HG03159 (cell line): ENCODE data around the gene WDR4.
"Not testable (repeated sequence)": the region's sequence is repeated elsewhere in the genome, so short reads cannot be mapped to it uniquely, and the experiment has no call there.

Experiments used
- ATAC-seq: cut with Tn5 transposase; IDR thresholded peaks from one replicate; pipeline ENCODE4 v1.9.1; 2021; ENCODE audit warnings: mild to moderate bottlenecking, moderate library complexity; ENCODE audit not compliant: unreplicated experiment

WDR4 gene

DNA sequence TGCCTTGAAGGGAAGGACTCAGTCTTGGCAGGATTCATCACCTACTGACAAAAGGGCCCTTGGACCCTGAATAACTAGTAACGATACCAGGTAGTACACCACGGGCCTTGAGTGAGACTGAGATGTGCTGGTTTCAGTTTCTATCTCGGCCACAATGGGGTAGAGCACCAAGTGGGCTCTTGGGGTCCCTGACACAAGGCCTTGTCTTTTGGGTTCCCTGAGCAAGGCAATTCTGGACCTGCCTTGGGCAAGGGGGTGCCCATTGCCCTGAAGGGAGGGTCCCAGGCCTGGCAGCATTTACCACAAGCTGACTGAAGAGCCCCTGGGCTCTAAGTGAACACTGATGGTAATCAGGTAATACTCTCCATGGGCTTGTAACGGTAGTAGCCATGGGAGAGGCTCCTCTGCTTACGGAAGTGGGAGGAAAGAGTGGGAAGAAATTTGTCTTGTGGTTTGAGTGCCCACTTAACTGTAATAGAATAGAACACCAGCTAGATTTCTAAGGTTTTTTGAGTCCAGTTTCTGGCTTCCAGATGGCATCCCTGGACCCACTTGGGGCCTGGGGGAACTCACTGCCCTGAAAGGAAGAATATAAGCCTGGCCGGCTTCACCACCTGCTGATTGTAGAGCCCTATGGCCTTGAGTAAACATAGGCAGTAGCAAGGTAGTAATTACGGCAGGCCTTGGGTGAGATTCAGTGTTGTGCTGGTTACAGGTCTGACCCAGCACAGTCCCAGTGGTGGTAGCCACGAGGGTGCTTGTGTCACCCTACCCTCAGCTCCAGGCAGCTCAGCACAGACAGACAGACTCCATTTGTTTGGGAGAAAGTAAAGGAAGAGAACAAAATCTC lies 58.5 kb downstream of the WDR4 start:
- no peak for ATAC-seq

- no peak for ATAC-seq
These were observed 59.3 kb downstream of the WDR4 start for GRCh38 chr21:42819861-42820615.

GRCh38 chr21:42818328-42818749 lies 61.0 kb downstream of the WDR4 start:
- ATAC-seq: no peak

DNA sequence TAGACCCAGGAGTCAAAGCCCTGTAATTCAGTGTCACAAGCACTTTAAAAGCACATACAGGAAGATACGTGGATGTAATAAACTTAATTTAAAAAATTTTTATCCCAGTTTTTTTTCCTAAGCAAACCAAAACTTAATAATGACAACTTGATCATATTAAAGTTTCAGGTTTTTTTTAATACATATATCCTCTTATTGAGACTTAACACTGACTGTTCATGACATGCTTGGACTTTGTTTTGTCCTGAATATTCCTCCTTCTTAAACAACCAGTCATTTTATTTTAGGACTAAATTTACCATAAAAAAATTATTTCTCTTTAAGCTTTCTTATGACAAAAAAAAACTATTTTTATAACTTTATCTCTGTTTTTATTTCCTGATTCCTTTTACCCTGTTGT lies 64.1 kb downstream of the WDR4 start:
- no peak for ATAC-seq

- ATAC-seq: not testable (repeated sequence)
These were observed 66.7 kb downstream of the WDR4 start for GRCh38 chr21:42812528-42813241.

- no peak for ATAC-seq
These were observed 67.4 kb downstream of the WDR4 start for GRCh38 chr21:42811960-42812359.

- no peak for ATAC-seq
These were observed 69.5 kb downstream of the WDR4 start for GRCh38 chr21:42809577-42810475.

GRCh38 chr21:42809171-42809570 lies 70.2 kb downstream of the WDR4 start:
- ATAC-seq: no peak

DNA sequence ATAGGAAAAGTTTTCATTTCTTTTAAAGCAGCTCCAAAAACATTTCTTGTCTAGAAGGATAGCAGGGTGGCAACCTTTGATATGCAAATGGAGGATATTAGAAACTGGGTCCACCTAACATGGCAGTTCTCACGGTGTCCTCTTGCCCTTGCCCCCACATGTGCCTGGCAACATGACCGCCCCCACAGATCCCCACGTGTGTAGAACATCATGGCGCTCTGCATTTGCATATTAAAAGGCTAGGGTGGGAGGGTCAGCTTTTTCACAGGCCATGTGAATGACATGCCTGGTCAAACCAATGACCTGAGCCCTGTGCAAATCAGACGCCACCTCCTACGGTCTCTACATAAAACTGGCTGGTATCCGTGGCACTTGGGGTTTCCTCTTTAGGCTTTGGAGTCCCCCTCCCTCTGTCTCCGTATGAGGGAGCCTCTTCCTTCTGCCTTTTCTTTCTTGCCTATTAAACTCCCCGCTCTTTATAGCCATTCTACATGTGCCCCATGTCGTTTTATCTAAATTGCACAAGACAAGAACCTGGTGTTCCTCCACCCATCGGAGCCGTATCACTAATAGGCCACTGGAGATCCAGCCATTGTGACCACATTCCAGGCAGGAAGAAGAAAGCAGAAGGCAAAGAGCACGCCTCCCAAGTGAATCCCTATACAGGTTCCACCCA lies 71.3 kb downstream of the WDR4 start:
- no peak for ATAC-seq

DNA sequence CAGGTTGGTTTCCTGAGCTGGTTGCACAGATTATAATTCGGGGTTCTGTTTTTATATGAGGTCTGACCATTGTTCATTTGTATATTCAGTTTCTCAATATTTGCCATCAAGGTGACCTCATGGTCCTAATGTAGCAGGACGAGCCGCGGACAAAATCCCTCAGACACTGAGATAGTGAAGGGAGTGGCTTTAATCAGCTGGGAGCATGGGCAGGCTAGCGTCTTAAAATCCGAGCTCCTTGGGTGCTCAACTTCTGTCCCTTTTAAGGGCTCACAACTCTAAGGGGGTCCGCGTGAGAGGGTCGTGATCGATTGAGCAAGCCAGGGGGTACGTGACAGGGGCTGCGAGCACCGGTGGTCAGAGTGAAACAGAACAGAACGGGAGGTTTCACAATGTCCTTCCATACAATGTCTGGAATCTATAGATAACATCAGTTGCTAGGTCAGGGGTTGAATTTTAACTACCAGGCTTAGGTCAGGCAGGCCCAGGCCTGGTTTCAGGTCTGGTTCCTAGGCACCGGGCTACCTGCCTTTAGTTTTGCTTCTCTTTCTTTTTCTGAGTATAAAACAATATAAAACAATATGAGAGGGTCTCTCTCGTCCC lies 71.9 kb downstream of the WDR4 start:
- not testable (repeated sequence) for ATAC-seq

DNA sequence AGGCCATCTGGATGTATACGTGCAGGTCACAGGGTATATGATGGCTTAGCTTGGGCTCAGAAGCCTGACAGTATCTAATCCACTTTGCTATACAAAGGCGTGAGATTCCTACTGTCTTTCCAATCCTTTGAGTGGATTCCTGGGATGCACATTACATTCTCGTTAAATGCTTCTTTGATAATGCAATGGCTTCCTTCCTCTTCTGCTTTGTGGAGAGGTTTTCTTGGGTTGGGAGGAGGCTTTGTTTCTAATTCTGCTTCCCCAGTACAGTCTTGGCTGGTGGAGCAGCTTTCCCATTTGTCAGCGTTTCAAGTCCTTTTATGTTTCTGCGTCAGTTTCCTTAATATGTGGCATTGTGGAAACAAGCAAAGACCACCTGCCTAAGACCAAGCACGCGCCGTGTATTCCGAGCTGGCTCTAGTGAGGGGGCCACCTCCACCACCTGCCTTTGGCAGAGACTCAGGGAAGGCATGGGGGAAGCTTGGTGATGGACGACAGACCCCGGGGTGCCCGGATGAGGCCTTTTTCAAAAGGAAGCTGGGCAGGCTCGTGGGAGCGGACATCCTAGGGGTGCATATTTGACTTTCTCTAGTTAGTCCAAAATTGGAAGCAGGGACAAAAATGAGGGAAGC lies 72.7 kb downstream of the WDR4 start:
- ATAC-seq: no peak

GRCh38 chr21:42801616-42802015 lies 77.7 kb downstream of the WDR4 start:
- ATAC-seq: not testable (repeated sequence)

GRCh38 chr21:42799948-42800347 lies 79.4 kb downstream of the WDR4 start:
- no peak for ATAC-seq

DNA sequence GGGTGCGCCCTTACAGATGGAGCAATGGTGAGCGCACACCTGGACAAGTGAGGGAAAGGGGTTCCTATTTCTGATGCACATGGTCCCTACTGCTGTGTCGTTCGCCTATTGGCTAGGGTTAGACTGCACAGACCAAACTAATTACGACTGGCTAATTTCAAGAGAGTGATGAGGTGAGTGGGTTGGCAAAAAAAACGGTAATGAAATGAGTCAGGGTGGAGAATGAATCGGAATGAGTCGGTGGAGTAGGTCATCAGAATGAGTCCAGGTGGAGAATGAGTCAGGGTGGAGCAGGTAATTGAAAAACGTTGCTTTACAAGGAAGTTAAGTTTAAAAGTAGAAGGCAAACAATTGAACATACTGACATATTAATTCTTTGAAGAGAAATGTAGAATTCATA lies 79.8 kb downstream of the WDR4 start:
- ATAC-seq: no peak
